NCI-H1048 (cell line): Measurements from ENCODE around the gene CD151.

Experiments
- DNase-seq: peaks from one replicate; lab custom pipeline; 2025; lab: John Stamatoyannopoulos, UW

The CD151 gene

GRCh38 chr11:815675-816432 is 16.9 kb upstream of the CD151 start:
- no peak for DNase-seq

- no peak for DNase-seq
Measured at GRCh38 chr11:816433-816779, 16.3 kb upstream of the CD151 start.

- no peak for DNase-seq
Measured at GRCh38 chr11:818396-819128, 14.2 kb upstream of the CD151 start, which contains the start of gene PNPLA2. PNPLA2 (plus strand) TSS chr11:818914; CDS start chr11:819719, 805 bp downstream.

GRCh38 chr11:819129-819931 is 13.4 kb upstream of the CD151 start:
- peak; percentile 77 for DNase-seq

GRCh38 chr11:819943-820649 is 12.7 kb upstream of the CD151 start:
- DNase-seq = peak; percentile 65

GRCh38 chr11:820655-821511 is 11.9 kb upstream of the CD151 start:
- DNase-seq = no peak

- no peak for DNase-seq
Measured at GRCh38 chr11:821512-822371, 11.0 kb upstream of the CD151 start.

GRCh38 chr11:823441-824291 is 9.1 kb upstream of the CD151 start:
- DNase-seq = no peak

GRCh38 chr11:824292-824880 is 8.4 kb upstream of the CD151 start:
- DNase-seq = no peak

GRCh38 chr11:824942-825341 is 7.8 kb upstream of the CD151 start:
- DNase-seq = no peak

- no peak for DNase-seq
Measured at GRCh38 chr11:825366-826226, 7.2 kb upstream of the CD151 start.

- no peak for DNase-seq
Measured at GRCh38 chr11:826227-826621, 6.5 kb upstream of the CD151 start.

GRCh38 chr11:826836-827145 is 6.0 kb upstream of the CD151 start:
- DNase-seq = no peak

GRCh38 chr11:827146-827896 is 5.4 kb upstream of the CD151 start:
- DNase-seq = no peak

GRCh38 chr11:827897-828192 is 4.9 kb upstream of the CD151 start, which contains the start of gene CRACR2B:
CRACR2B (plus strand) TSS chr11:827919; CDS start chr11:828608, 689 bp downstream.
- DNase-seq = no peak

GRCh38 chr11:828506-829175 is 4.1 kb upstream of the CD151 start:
- DNase-seq = no peak
